ENCODE measurements around the gene GABRD. TPM values are rescaled to one million over a fixed set of nuclear protein-coding genes. Genes with fewer than 3 reads are reported as not detected.

Gene GABRD
- total RNA-seq, 1 donor from 2014 or later: not detected

DNA sequence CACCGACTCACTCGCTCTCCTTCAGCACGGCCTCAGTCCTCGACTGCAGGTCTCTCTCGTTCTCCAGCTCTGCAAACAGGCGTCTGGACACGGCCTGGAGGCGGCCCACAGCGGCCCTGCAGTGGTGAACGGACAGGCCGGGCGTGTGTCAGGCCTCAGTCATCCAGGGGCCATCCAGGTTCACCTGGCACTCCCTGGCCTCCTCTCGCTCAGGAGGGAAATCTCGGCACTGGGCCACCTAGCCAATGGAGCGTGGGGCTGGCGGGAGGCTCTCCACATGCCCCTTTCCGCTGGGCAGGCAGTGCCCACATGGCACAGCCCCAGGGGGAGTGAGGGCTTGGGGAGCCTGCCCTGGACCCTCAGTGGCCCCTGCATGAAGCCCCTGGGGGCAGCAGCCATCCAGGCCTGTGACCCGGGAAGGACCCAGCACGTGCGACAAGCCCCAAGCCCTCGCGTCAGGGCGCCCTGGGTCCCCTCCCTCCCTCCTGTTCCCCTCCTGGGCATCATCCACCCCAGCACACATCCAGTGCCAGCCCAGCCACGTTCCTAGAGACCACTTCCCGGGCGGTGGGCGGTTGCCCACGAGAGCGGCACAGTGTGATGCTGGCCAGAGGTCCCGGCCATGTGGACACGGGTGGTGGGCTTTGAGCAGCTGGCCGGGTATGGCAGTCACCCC lies 33.6 kb upstream of the GABRD start:
- intact Hi-C loops (cut with micrococcal nuclease): no loop called here

DNA sequence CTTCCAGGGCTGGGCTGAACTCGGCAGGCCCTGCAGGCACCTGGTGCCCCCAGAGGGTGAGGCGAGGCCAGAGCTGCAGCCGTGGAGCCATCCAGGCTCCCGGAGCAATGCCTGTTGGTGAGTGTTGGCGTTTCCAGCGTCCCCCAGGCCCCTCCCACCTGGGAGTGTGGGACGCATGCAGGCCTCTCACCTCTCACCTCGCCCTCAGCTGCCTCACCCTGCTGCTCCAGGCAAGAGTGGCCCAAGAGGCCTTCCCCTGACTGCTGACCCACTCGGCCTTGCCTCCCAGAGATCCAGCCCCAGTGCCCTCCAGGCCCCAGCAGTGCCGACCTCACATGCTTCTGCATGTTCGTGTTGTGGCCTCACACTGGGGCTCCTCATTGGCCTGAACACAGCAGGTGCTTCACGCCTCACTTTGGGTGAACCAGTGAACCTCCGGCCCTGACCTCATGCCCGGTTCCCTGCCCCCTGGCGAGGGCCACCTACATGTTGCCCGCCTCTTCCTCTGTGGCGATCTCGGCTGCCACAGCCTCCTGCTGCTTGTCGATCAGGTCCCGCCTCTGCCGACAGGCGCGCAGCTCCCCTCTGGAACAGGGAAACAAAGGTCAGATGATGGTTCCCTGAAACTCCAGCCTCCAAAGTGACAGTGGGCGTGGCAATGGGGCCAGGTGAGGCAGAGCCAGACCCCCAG lies 32.5 kb upstream of the GABRD start:
- intact Hi-C loops (cut with micrococcal nuclease): no loop called here

DNA sequence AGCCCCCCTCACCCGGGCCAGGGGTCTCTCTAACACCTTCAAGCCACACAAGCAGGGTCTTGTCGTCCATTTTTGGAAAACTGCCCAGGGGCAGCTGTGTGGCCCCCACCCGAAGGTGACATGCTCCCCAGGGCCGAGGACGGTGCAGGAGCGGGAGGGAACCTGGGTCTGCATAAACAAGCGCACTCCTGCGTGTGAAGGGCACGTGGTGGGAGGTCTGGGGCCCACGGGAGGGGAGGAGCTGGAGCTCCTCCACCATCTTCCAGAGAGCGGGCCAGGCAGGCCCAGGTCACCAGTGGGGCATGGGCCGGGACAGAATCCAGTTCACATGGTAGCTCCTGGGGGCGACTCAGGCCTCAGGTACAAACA lies 32.0 kb upstream of the GABRD start:
- intact Hi-C loops (cut with micrococcal nuclease): no loop called here

DNA sequence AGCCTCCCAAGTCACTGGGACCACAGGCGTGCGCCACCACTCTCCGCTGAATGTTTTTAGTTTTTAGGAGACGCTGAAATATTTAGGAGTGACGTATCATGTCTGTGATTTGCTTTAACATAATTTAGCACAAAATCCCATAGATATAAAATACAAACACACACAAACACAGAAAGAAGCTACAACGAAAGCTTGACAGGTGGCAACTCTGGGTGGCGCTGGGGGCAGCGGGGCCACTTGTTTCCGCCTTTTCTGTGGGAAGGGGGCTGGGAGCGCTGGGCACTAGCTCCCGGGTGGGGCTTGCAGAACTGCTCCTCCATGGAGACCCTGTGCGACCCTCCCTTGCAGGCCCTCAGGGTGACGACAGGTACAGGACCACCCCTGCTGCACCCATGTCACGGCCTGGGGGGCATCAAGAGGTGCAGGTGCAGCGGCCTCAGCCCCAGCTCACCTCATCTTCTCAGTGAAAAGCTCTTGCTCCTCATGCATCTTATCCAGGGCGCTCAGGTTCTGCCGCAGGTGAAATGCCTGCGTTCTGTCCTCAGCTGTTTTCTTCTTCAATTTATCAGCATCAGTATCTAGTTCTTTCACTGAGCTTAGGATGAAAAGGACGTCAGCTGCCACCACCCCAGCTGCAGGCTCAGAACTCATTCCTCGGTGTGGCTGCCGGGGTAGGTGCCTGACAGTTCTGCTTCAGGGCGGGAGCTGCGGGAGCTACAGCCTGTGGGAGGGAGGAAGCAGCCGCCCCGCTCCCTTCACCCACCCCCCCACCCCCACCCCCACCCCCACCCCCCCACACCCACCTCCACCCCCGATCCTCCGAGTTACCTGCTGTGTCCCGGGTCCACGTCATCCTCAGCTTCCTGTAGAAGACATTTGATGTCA lies 30.8 kb upstream of the GABRD start:
- intact Hi-C loops (cut with micrococcal nuclease): no loop called here

DNA sequence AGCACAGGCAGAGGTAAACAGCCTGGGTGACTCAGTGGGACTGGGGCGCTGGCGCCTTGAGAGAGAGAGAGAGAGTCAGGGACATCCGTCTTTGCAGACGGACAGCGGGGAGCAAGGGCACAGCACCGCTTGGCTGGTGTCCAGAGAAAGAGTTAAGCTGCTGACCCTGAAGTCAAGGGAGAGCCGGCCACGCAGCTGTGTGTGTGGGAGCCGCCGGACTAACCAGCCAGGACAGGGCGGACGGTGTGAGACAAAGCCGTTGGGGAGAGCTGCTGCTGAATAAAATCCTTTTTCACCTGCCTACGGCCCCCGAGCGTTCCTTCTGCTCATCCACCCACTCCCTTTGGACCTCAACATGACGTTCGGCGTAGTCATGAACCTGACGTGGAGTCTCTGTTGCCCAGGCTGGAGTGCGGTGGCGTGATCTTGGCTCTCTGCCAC lies 30.0 kb upstream of the GABRD start:
- intact Hi-C loops (cut with micrococcal nuclease): no loop called here

DNA sequence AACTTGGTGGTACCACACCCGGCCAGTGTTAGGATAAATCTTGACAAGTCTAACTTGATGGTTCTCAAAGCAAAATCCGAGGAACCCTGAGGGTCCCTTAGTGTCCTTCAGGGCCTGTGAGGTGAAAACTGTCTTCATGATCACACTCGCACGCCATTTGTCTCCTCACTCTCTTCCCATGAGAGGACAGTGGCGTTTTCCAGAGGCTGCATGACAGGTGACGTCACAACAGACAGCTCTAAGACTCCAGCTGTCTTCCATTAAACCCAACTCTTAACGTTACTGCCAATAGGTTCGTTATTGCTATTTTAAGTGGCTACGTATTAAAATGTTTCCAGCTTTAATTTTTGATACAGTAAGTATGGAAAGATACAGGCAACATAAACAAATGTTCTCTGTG lies 29.4 kb upstream of the GABRD start:
- intact Hi-C loops (cut with micrococcal nuclease): no loop called here

DNA sequence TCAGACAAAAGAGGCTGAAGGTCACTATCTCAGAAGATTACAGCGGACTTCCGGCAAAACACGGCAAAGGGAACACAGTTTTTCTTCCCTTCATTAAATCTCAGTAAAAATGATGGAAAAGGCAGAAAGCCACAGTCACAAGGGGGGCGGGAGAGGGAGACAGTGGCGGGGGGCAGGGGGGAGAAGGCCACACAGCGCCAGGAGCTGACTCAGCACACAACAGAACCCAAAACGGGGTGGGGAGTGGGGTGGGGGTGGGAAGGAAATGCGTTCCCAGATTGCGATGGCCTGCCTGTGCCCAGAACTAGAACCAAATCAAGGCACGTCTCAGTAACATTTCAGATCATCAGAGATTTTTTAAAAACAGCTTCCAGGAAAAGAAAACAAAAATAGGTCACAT lies 28.9 kb upstream of the GABRD start:
- intact Hi-C loops (cut with micrococcal nuclease): no loop called here

DNA sequence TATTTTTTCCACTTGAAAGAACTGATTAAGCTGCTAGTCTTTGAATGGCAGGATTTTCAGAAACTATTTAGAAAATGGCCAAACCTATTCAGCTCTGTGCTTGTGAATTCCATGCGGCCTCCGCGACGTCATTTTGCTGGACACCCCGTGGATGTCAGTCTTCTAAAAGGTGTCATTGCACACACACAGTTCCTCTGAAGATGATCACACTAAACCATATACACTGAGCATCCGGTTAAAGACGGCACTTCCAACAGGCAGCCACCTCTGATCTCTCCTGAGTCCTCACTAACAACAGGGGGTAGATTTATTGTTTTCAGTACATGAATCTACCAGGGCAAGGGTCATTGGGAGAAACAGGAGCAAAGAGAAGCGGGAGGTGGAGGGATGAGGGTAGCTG lies 24.6 kb upstream of the GABRD start:
- intact Hi-C loops (cut with micrococcal nuclease): no loop called here

DNA sequence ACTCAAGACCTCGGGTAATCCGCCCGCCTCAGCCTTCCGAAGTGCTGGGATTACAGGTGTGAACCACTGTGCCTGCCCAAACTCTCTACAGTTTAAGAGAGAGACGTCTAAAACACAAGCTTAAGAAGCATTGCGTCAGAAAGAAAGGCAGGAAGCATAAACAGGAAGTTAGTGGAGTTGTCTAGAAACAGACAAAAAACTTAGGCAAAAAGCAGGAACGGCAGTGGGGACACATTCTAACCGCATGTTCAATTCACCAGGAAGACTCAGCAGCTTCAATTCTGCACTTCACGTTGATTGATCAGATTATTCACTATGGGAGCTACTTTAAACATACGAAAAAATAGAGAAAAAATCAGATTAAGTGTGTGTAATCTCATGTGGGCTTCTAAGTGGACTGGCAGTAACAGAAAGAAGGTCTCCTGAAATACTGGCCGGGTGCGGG lies 22.9 kb upstream of the GABRD start:
- intact Hi-C loops (cut with micrococcal nuclease): no loop called here

DNA sequence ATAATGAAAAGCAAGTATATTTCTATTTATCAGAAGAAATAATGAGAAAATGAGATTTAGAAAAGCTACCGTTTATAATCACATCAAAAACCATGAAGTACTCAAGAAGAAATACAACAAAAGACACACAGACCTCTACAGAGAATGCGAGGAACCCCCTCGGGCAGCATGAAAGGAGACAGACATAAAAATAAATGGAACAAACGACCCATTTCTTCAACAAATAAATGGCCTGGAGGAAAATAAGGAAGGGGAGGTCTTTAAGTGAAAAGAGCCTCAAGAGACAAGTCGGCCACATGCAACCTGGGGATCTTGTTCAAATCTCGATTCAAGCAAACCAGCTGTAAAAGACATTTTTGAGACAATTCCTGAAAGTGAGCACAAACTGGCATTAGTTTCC lies 21.6 kb upstream of the GABRD start:
- intact Hi-C loops (cut with micrococcal nuclease): no loop called here

DNA sequence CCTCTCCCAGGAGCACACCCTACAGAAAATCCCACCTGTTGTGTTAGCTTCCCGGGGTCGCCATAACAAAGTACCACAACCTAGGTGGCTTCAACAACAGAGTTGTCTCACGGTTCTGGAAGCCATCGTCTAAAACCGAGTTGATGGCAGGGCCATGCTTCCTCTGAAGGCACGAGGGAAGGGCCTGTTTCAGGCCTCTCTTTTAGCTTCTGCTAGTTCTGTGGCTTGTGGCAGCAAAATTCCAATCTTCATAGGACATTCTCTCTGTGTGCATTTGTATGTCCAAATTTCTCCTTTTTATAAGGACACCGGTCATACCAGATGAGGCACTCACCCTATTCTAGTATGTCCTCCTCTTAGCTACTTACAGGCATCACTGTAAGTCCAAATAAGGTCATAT lies 18.7 kb upstream of the GABRD start:
- intact Hi-C loops (cut with micrococcal nuclease): no loop called here

DNA sequence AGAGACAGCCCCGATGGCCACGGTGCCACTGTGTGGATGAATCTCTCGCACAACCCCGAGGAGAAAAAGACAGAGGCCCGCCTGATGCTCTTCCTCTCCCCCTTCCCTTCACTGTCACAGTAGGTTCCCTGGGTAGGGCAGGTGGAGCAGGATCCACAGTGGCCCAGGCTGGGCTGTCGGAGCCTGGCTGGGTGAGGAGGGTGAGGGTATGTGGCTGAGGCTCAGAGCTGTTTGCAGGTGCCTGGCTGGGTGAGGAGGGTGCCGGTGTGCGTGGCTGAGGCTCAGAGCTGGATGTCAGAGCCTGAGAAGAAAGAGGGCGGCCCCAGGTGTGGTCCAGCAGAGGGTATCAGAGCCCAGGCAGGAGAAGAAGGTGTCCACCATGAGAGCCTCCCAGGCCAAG lies 18.3 kb upstream of the GABRD start:
- intact Hi-C loops (cut with micrococcal nuclease): no loop called here

DNA sequence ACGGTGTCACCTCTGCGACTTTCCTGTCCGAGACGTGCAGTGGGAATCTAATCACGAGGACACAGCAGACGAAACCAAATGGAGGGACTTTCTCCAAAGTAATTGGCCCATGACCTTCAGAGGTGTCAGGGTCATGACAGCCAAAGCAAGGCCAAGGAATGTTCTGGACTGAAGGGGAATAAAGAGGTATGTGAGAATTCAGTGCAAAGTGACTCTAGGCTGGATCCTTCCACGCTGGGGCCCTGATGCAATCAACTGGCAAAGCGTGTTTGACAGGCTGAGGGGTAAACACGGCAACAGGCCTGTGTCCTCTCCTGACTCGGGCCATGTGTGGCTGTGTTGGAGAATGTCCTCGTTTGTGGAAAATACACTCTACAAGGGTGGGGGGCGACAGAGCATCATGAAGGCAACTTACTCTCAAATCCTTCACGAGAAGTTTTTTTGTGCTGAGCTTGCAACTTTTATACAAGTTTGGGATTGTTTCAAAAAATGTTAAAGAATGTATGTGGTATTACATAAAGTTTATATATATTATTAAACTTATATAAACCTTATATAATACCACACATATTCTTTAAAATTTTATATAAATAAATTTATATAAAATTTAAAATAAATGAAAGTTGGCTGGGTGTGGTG lies 17.3 kb upstream of the GABRD start:
- intact Hi-C loops (cut with micrococcal nuclease): no loop called here

DNA sequence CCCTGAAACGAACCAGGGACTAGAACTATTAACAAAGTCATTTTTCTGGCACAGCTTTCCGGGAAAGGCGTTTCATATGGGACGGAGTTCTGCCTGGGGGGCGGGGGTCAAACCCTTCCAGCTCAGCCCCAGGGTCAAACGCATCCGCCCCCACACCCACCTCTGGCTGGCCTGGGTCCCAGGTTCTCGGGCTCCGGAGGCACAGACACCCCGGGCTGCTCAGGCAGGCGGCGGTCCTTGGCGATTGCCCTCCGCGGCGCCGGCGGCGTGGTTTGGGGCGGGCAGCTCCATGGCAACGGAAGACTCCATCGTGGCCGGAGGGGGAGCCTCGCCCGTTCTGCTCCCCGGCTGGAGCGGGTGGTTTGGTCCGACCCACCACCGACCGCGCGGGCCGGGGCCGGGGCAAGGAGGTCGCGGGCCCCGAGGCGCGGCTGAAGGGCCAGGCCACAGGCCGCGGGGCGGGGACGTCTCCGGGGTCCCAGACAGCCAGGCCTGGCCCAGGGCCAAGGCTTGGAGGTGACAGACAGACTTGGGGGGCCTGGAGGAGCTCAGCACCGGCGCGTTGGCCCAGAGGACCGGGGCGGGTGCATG lies 15.5 kb upstream of the GABRD start, which contains the start of gene CFAP74:
Gene CFAP74, minus strand, starts transcription at position 246 of the 591 bp plus-strand sequence. CDS start 12,830 bp downstream, outside the sequence.
- intact Hi-C loops (cut with micrococcal nuclease): no loop called here

DNA sequence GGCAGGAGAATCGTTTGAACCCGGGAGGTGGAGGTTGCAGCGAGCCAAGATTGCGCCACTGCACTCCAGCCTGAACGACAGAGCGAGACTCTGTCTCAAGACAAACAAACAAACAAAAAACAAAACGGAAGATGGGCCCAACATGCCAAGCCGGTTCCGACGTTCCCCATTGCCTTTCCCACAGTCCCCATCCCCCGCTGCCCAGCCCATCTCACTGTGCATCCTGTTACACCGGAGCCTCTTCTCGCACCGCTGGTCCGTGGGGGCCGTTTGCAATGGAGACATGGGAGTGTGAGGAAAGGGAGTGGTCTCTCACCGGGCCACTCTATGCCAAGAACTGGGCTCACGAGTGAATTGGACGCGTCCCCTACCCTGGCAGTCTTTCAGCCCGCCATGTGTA lies 14.3 kb upstream of the GABRD start:
- intact Hi-C loops (cut with micrococcal nuclease): no loop called here

DNA sequence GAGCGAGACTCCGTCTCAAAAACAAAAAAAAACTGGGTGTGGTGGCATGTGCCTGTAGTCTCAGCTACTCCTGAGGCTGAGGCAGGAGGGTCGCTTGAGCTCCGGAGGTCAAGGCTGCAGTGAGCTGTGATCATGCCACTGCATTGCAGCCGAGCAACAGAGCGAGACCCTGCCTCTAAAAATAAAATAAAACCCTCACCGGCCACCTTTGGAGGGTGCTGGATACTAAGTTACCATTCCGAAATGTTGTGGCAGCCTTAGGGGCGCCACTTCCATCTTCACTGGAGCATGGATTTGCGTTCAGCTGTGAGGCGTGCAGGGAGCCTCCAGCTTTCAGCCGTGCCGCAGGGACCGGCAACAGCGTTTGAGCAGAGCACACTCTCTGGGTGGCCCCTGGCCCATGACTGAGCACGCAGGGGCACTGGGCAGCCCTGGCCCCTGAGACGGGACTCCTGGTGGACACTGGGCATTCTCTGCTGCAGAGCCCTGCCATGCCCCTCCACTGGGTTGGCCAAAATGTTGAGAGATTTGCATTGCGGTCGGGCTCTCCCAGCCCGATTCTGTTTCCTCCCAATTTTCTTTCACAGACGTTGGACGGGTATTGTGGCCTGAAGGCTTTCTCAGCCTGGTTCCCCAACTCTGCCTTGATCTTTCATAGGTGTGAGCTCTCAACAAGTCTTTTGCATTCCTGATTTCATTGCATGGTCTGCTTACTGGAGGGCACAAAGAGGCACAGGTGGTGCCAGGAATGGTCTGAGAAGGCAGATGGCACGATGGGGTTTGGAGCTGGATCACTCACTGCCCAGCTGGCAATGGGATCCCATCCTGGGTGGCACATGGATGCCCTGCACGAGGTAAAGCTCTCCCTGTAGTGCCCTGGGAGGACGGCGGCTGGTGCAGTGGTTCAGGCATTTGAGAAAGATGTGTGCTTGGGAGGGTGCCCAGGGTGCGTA lies 9.8 kb upstream of the GABRD start:
- intact Hi-C loops (cut with micrococcal nuclease): no loop called here

DNA sequence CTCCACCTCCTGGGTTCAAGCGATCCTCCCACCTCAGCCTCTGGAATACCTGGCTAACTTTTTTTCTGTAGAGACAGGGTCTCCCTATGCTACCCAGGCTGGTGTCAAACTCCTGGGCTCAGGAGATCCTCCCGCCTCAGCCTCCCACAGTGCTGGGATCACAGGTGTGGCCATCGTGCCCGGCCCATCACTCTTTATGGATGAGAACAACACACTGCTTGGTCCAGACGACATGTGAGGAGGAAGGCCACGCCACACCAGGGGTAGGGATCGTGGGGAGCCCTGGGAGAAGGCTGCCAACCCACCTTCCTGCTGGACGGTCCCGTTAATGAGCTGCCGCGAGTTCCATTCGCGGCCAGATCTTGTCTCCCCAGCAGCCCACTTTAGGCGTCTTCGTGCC lies 5.0 kb upstream of the GABRD start:
- intact Hi-C loops (cut with micrococcal nuclease): no loop called here

DNA sequence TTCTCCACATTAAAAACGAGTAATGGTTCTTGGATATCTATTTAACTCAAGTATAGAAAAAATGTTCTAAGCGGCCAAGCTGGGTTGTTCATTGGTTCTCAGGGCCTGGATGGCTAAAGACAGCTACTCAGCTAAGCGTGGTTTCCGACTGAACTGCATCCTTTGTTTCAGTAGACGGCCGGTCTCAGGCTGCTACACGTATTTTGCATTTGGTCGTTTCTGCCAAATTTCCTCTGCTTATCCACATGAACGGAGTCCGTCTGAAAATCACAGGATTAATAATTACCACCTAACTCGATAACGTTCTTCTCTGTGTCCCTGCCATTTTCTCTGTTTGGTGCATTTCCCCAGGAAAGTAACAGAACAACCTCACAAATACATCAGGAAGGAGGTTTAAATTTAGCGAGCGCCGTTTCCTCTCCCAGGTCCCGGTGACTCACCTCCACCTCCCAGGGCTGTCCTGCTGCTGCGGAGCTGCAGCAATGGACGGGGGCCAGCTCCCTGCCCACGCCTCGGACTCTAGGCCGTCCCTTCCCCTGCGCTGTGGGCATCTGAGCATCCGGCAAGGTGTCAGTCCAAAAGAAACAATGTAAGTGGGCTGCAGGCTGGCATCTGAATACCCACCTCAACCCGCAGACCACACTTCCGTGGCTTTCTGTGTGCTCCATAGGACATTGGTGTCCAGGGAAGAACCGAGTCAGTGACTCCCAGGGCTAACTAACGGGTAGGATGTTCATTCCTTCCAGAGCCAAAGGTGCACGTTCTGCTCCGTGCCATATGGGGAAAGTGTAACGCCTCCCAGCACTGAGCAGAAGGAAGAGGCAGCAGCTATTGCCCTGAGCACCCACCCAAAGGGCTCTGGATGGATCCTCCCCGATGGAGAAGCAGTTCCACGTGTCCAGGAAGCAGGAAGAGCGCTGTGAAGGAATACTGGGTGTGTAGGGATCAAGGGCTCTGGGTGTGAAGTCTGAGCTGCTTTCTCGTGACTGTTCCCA lies 4.1 kb upstream of the GABRD start:
- intact Hi-C loops (cut with micrococcal nuclease): no loop called here

DNA sequence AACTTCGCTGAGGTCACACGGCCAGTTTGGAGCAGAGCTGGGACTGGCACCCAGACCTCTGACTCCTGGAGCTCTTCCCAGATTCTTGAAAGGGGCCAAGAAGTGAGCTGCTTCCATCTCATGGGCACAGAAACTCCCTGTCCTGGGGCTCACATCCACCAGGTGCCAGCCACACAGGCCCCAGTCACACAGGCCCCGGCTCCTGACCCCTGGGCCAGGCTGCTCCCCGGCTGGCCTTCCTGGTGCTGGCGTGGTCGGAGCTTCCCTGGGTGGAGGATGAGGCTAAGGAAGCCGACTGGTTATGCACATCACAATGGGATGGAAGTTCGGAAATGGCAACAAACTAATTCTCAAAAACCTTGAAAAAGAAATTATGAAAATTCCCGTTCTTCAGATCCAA lies 3.0 kb upstream of the GABRD start:
- intact Hi-C loops (cut with micrococcal nuclease): no loop called here

All from T-helper 1 cell treated with Interleukin-12 subunit alpha and Interleukin-12 subunit beta and Interleukin-4 antibody, amounts not matched to agents 30 ng/mL and 1 ng/mL, for 36 hours (primary cell).